HCT116 (cell line): Measurements from ENCODE around the gene CCDC57. TPM values are rescaled to one million over a fixed set of nuclear protein-coding genes. Genes with fewer than 3 reads are reported as not detected.

Experiments used
- ATAC-seq: fragments of 200-7000 bp; cut with Tn5 transposase; 2 replicates; pipeline ENCODE4 v1.9.1; 2020; ENCODE audit warnings: mild to moderate bottlenecking, moderate library complexity
- BruUV-seq: library from RNA; stranded (reverse); fragments of 400-500 nt; replicated peaks from 2 replicates; lab custom pipeline; 2021; lab: Mats Ljungman, UMichigan
- CTCF ChIA-PET: fragments of 300-600 bp; sonication (Branson Sonifier 250); formaldehyde crosslinking; loops from one replicate; lab custom pipeline; 2021; ENCODE audit warnings: antibody characterized with exemption; lab: Charles Lee
- POLR2A ChIA-PET: fragments of 300-600, 350-600 bp; sonication (Branson Sonifier 250); formaldehyde crosslinking; loops from one replicate; lab custom pipeline; 2021; ENCODE audit warnings: antibody characterized with exemption; lab: Charles Lee
- RAD21 ChIA-PET, 2 experiments: fragments of 300-600 bp; sonication (Branson Sonifier 250); formaldehyde crosslinking; loops; one replicate each; lab custom pipeline; 2023; ENCODE audit warnings: low total read pairs in 2 of 2; ENCODE audit not compliant: uncharacterized antibody in 2 of 2, unreplicated experiment in 2 of 2, low non-redundant PET in 1 of 2; lab: Charles Lee
- DNase-seq: peaks from one replicate; pipeline ENCODE4 v3.0.0-alpha.2; 2010; ENCODE audit warnings: low read depth, low spot score
- H2AFZ ChIP-seq: fragments of 200-600 bp; shearing (Covaris generic), sonication (generic); 2 replicates; pipeline ENCODE4 v1.6.1; 2017; ENCODE audit warnings: low read depth, mixed run types, mixed read lengths, antibody characterized with exemption, low read length; ENCODE audit not compliant: poor library complexity, severe bottlenecking
- H3K27ac ChIP-seq: 2 replicates; pipeline ENCODE4 v1.5.1; 2012; ENCODE audit warnings: low read depth, low read length
- H3K27me3 ChIP-seq: fragments of 200-600 bp; sonication (generic); 2 replicates; pipeline ENCODE4 v1.6.1; 2016; ENCODE audit warnings: mixed run types, low read length, mixed read lengths; ENCODE audit not compliant: insufficient read depth
- H3K36me3 ChIP-seq, 2 experiments: fragments of 200-500 bp in 1 of 2; fragments of 200-600 bp in 1 of 2; sonication (Bioruptor generic) in 1 of 2; sonication (generic) in 1 of 2; 2 replicates each; pipeline versions ENCODE4 v1.5.1 to v1.6.1; 2014 to 2016; ENCODE audit warnings: low read length in 2 of 2, inconsistent platforms in 1 of 2, mixed read lengths in 1 of 2, mixed run types in 1 of 2; ENCODE audit not compliant: insufficient read depth in 2 of 2, control insufficient read depth in 1 of 2
- H3K4me1 ChIP-seq, 2 experiments: fragments of 200-600 bp in 1 of 2; sonication (generic) in 1 of 2; 2 replicates each; pipeline versions ENCODE4 v1.5.1 to v1.6.1; 2012 to 2017; ENCODE audit warnings: low read length in 2 of 2, inconsistent platforms in 1 of 2, mild to moderate bottlenecking in 1 of 2, mixed read lengths in 1 of 2, mixed run types in 1 of 2, moderate library complexity in 1 of 2; ENCODE audit not compliant: insufficient read depth in 2 of 2, control insufficient read depth in 1 of 2
- H3K4me2 ChIP-seq: fragments of 200-600 bp; sonication (generic); 2 replicates; pipeline ENCODE4 v1.6.1; 2017; ENCODE audit warnings: mixed run types, low read length, mixed read lengths
- H3K4me3 ChIP-seq, 2 experiments: fragments of 200-600 bp in 1 of 2; sonication (generic) in 1 of 2; replicated peaks in 1 of 2; 2 replicates each; pipeline ENCODE4 v1.5.1; 2011 to 2016; ENCODE audit warnings: low read length in 2 of 2, control low read depth in 1 of 2, low read depth in 1 of 2, mild to moderate bottlenecking in 1 of 2, mixed read lengths in 1 of 2, mixed run types in 1 of 2
- H3K79me2 ChIP-seq: fragments of 200-600 bp; sonication (generic); 2 replicates; pipeline ENCODE4 v1.6.1; 2017; ENCODE audit warnings: mild to moderate bottlenecking, mixed run types, low read length, moderate library complexity, mixed read lengths; ENCODE audit not compliant: insufficient read depth
- H3K9ac ChIP-seq: fragments of 200-600 bp; sonication (generic); 2 replicates; pipeline ENCODE4 v1.6.1; 2016; ENCODE audit warnings: low read length, mixed read lengths
- H3K9me2 ChIP-seq: fragments of 200-600 bp; sonication (generic), shearing (Covaris generic); 2 replicates; pipeline ENCODE4 v1.6.1; 2017; ENCODE audit warnings: mixed run types, mild to moderate bottlenecking, moderate library complexity; ENCODE audit not compliant: insufficient read depth
- H3K9me3 ChIP-seq, 2 experiments: fragments of 200-500 bp in 1 of 2; fragments of 200-600 bp in 1 of 2; sonication (Bioruptor generic) in 1 of 2; sonication (generic) in 1 of 2; 2 replicates each; pipeline ENCODE4 v1.6.1; 2014 to 2017; ENCODE audit warnings: low read length in 2 of 2, mixed read lengths in 2 of 2, inconsistent platforms in 1 of 2, low read depth in 1 of 2, mild to moderate bottlenecking in 1 of 2, mixed run types in 1 of 2, moderate library complexity in 1 of 2; ENCODE audit not compliant: control insufficient read depth in 1 of 2, insufficient read depth in 1 of 2
- H4K20me1 ChIP-seq: fragments of 200-600 bp; sonication (generic), shearing (Covaris generic); 2 replicates; pipeline ENCODE4 v1.6.1; 2017; ENCODE audit warnings: mixed run types, mild to moderate bottlenecking, moderate library complexity; ENCODE audit not compliant: insufficient read depth
- CTCF ChIP-seq, 3 experiments: fragments of 200-600 bp in 1 of 3; sonication (generic) in 1 of 3; IDR thresholded peaks in 2 of 3; conservative IDR thresholded peaks in 1 of 3; 2 replicates each; pipeline ENCODE4 v1.5.1; 2012 to 2017; ENCODE audit warnings: low read depth in 2 of 3, low read length in 2 of 3, antibody characterized with exemption in 1 of 3, borderline replicate concordance in 1 of 3, control low read depth in 1 of 3, mild to moderate bottlenecking in 1 of 3, mixed read lengths in 1 of 3, mixed run types in 1 of 3, moderate library complexity in 1 of 3; ENCODE audit not compliant: insufficient read depth in 1 of 3
- ZBTB33 ChIP-seq: IDR thresholded peaks from 2 replicates; pipeline ENCODE4 v1.6.1; 2011; ENCODE audit warnings: mild to moderate bottlenecking, low read length, moderate library complexity; ENCODE audit not compliant: insufficient replicate concordance; ENCODE audit errors: extremely low read depth
- ZFX ChIP-seq: fragments of 450-650 bp; IDR thresholded peaks from 2 replicates; pipeline ENCODE4 v1.6.1; 2017
- intact Hi-C: fragments of 100-400 bp; cut with micrococcal nuclease; formaldehyde crosslinking; loops from 2 replicates; pipeline ENCODE4 v1.10.0; 2022
- total RNA-seq: library from RNA; stranded (reverse); gene quantifications from one replicate; pipeline ENCODE4 v1.2.1, GENCODE V29; 2021; ENCODE audit not compliant: unreplicated experiment

CCDC57 gene
- total RNA-seq, 1 experiment from 2014 or later, result 143 TPM

GRCh38 chr17:82229698-82230608 lies 17.3 kb upstream of the CCDC57 start:
- intact Hi-C loops, result loop anchor here (1.0 kb wide), 2 partner anchors 17 to 25 kb away; no protein-coding TSS in a partner anchor
- peak overlapping the region; percentile 99 to 100 for H3K4me3 ChIP-seq
- H4K20me1 ChIP-seq, result peaks cover 23% of the 10 kb centered on the region; the same call in 1 of the 2 replicates
- H2AFZ ChIP-seq, result no peak overlapping the region
- no peaks in the 10 kb centered on the region for H3K9me3 ChIP-seq
- H3K9ac ChIP-seq, result peak overlapping the region; percentile 100
- H3K27ac ChIP-seq, result peak overlapping the region; percentile 98
- no peaks in the 10 kb centered on the region for H3K27me3 ChIP-seq
- no peak for DNase-seq
- BruUV-seq, result TSS peak; percentile 73
- ChIA-PET POLR2A (interaction anchor here (0.8 to 3.0 kb wide), 14 partner anchors 9 to 199 kb away, joined by 3 to 31 read pairs (median 4); partner anchors contain the start of gene CCDC57), CTCF (no interaction called here), RAD21 (interaction anchor here in 1 of 2 experiments (1.9 kb wide), 1 partner anchor 24 kb away, joined by 6 read pairs; no protein-coding TSS in a partner anchor)
- peaks cover 65% of the 10 kb centered on the region for H3K79me2 ChIP-seq
- TF ChIP-seq CTCF (IDR thresholded peaks at IDR 0.05 in 2 of 3, conservative IDR thresholded peaks at IDR 0.05 in 1 of 3; ENCODE audit: borderline replicate concordance in 1 of 3, insufficient read depth in 1 of 3, low read depth in 2 of 3, low read length in 2 of 3) (0 out of 6 replicates have a peak, but pooled peaks of 1 of the 3 experiments have one; percentile 8), ZFX (peak; percentile 69), ZBTB33 (no peak)
- no peaks in the 10 kb centered on the region for H3K9me2 ChIP-seq
- peak; percentile 6 for ATAC-seq
- H3K4me2 ChIP-seq, result peak overlapping the region; percentile 91
- peaks cover 47 to 80% of the 10 kb centered on the region in 2 experiments for H3K4me1 ChIP-seq
- peaks cover 2 to 40% of the 10 kb centered on the region in 2 experiments; a peak in 2 of 4 replicates for H3K36me3 ChIP-seq
